Measurements from ENCODE around the gene PLD3. TPM values are rescaled to one million over a fixed set of nuclear protein-coding genes. Genes with fewer than 3 reads are reported as not detected.
A peak's percentile ranks its signal among the peaks of the same experiment; 100 is the strongest.
"Not testable (repeated sequence)": the region's sequence is repeated elsewhere in the genome, so short reads cannot be mapped to it uniquely, and the experiment has no call there.

The PLD3 gene
- total RNA-seq, 2 donors from 2014 or later, result 177 to 240 TPM

GRCh38 chr19:40366697-40367561 lies 18.4 kb downstream of the PLD3 start:
- Histone ChIP-seq H3K27me3 (ENCODE audit: control insufficient read depth, insufficient read depth, low read length, poor library complexity, severe bottlenecking) (no peaks in the 10 kb centered on the region), H3K4me3 (ENCODE audit: low read length) (peak overlapping the region; percentile 86), H3K9ac (ENCODE audit: extremely low read depth, low read length, poor library complexity, severe bottlenecking) (peak overlapping the region; percentile 66), H3K27ac (ENCODE audit: low read depth, low read length) (peak overlapping the region; percentile 70), H3K36me3 (ENCODE audit: control insufficient read depth, insufficient read depth, low read length) (peaks cover 37% of the 10 kb centered on the region), H3K9me3 (ENCODE audit: control insufficient read depth, low read length) (no peaks in the 10 kb centered on the region), H3K4me1 (ENCODE audit: control insufficient read depth, insufficient read depth, low read length) (no peaks in the 10 kb centered on the region)
- TF ChIP-seq, protein P1, sequence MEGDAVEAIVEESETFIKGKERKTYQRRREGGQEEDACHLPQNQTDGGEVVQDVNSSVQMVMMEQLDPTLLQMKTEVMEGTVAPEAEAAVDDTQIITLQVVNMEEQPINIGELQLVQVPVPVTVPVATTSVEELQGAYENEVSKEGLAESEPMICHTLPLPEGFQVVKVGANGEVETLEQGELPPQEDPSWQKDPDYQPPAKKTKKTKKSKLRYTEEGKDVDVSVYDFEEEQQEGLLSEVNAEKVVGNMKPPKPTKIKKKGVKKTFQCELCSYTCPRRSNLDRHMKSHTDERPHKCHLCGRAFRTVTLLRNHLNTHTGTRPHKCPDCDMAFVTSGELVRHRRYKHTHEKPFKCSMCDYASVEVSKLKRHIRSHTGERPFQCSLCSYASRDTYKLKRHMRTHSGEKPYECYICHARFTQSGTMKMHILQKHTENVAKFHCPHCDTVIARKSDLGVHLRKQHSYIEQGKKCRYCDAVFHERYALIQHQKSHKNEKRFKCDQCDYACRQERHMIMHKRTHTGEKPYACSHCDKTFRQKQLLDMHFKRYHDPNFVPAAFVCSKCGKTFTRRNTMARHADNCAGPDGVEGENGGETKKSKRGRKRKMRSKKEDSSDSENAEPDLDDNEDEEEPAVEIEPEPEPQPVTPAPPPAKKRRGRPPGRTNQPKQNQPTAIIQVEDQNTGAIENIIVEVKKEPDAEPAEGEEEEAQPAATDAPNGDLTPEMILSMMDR (conservative IDR thresholded peaks at IDR 0.05), result peak; percentile 47
- Mint-ChIP-seq H3K36me3 (ENCODE audit: low read depth) (peaks cover 32% of the 10 kb centered on the region), H3K27me3 (ENCODE audit: insufficient read depth) (peaks cover 5% of the 10 kb centered on the region), H3K4me3 (peak overlapping the region; percentile 61), H3K9me3 (no peaks in the 10 kb centered on the region), H3K27ac (peak overlapping the region; percentile 70), H3K4me1 (peaks cover 4% of the 10 kb centered on the region)
- peak; percentile 88 for DNase-seq
- WGBS, 2 experiments (ENCODE audit: insufficient coverage in 1 of 2, insufficient read length in 1 of 2), result 48 to 59% methylated on average over 14 to 27 of the region's 27 CpGs

- Histone ChIP-seq H3K36me3 (ENCODE audit: control insufficient read depth, insufficient read depth, low read length) (peaks cover 40% of the 10 kb centered on the region), H3K27me3 (ENCODE audit: control insufficient read depth, insufficient read depth, low read length, poor library complexity, severe bottlenecking) (no peaks in the 10 kb centered on the region), H3K9me3 (ENCODE audit: control insufficient read depth, low read length) (no peaks in the 10 kb centered on the region), H3K4me3 (ENCODE audit: low read length) (no peak overlapping the region), H3K27ac (ENCODE audit: low read depth, low read length) (no peak overlapping the region), H3K9ac (ENCODE audit: extremely low read depth, low read length, poor library complexity, severe bottlenecking) (no peak overlapping the region), H3K4me1 (ENCODE audit: control insufficient read depth, insufficient read depth, low read length) (no peaks in the 10 kb centered on the region)
- Mint-ChIP-seq H3K27me3 (ENCODE audit: insufficient read depth) (peaks cover 5% of the 10 kb centered on the region), H3K4me3 (no peak overlapping the region), H3K4me1 (peaks cover 4% of the 10 kb centered on the region), H3K9me3 (no peaks in the 10 kb centered on the region), H3K36me3 (ENCODE audit: low read depth) (peaks cover 34% of the 10 kb centered on the region), H3K27ac (no peak overlapping the region)
- TF ChIP-seq, protein P1 (conservative IDR thresholded peaks at IDR 0.05), result no peak
- no peak for DNase-seq
- 92 to 100% methylated on average over 6 to 16 of the region's 16 CpGs for WGBS, 2 experiments (ENCODE audit: insufficient coverage in 1 of 2, insufficient read length in 1 of 2)
Observed at GRCh38 chr19:40367577-40368434, 19.3 kb downstream of the PLD3 start.

DNA sequence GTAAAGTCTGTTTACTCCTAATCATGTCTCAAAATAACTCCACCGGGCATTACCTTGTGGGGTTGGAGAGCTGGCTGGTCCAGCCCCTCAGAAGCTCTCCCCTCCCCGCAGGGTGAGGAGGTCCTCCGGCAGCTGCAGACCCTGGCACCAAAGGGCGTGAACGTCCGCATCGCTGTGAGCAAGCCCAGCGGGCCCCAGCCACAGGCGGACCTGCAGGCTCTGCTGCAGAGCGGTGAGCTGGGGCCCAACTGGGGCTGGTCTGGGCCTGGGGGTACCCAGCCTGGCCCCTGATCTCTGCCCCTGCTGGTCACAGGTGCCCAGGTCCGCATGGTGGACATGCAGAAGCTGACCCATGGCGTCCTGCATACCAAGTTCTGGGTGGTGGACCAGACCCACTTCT lies 21.3 kb downstream of the PLD3 start:
- Histone ChIP-seq H3K4me1 (ENCODE audit: control insufficient read depth, insufficient read depth, low read length) (no peaks in the 10 kb centered on the region), H3K27ac (ENCODE audit: low read depth, low read length) (no peak overlapping the region), H3K27me3 (ENCODE audit: control insufficient read depth, insufficient read depth, low read length, poor library complexity, severe bottlenecking) (no peaks in the 10 kb centered on the region), H3K9ac (ENCODE audit: extremely low read depth, low read length, poor library complexity, severe bottlenecking) (no peak overlapping the region), H3K9me3 (ENCODE audit: control insufficient read depth, low read length) (no peaks in the 10 kb centered on the region), H3K36me3 (ENCODE audit: control insufficient read depth, insufficient read depth, low read length) (peaks cover 51% of the 10 kb centered on the region), H3K4me3 (ENCODE audit: low read length) (no peak overlapping the region)
- Mint-ChIP-seq H3K36me3 (ENCODE audit: low read depth) (peaks cover 50% of the 10 kb centered on the region), H3K27ac (no peak overlapping the region), H3K4me3 (no peak overlapping the region), H3K4me1 (peaks cover 4% of the 10 kb centered on the region), H3K27me3 (ENCODE audit: insufficient read depth) (peaks cover 4% of the 10 kb centered on the region), H3K9me3 (no peaks in the 10 kb centered on the region)
- 96 to 100% methylated on average over 11 to 12 of the region's 12 CpGs for WGBS, 2 experiments (ENCODE audit: insufficient coverage in 1 of 2, insufficient read length in 1 of 2)
- DNase-seq, result no peak
- TF ChIP-seq, protein P1 (conservative IDR thresholded peaks at IDR 0.05), result no peak

GRCh38 chr19:40370253-40370652 lies 21.8 kb downstream of the PLD3 start:
- not testable (repeated sequence) for H3K27ac ChIP-seq (ENCODE audit: low read depth, low read length); H3K27me3 ChIP-seq (ENCODE audit: control insufficient read depth, insufficient read depth, low read length, poor library complexity, severe bottlenecking); H3K4me1 Mint-ChIP-seq; H3K4me3 Mint-ChIP-seq; H3K9me3 ChIP-seq (ENCODE audit: control insufficient read depth, low read length); H3K27me3 Mint-ChIP-seq (ENCODE audit: insufficient read depth); H3K4me3 ChIP-seq (ENCODE audit: low read length); H3K27ac Mint-ChIP-seq; H3K4me1 ChIP-seq (ENCODE audit: control insufficient read depth, insufficient read depth, low read length); DNase-seq; H3K9me3 Mint-ChIP-seq; H3K9ac ChIP-seq (ENCODE audit: extremely low read depth, low read length, poor library complexity, severe bottlenecking)
- peaks cover 51% of the 10 kb centered on the region for H3K36me3 ChIP-seq (ENCODE audit: control insufficient read depth, insufficient read depth, low read length)
- WGBS, 2 experiments (ENCODE audit: insufficient coverage in 1 of 2, insufficient read length in 1 of 2), result 99% methylated on average over 3 of the region's 3 CpGs; no CpG with 5 or more reads in 1 of the 2 experiments
- H3K36me3 Mint-ChIP-seq (ENCODE audit: low read depth), result peaks cover 54% of the 10 kb centered on the region
